Mammary epithelial cell (primary cell): ENCODE results near the gene CD180.

Source experiments
- CTCF ChIP-seq, 2 donors: IDR thresholded peaks in 1 of 2; conservative IDR thresholded peaks in 1 of 2; 2 replicates each; pipeline ENCODE4 v1.5.1; 2011 to 2012; ENCODE audit warnings: inconsistent platforms in 2 of 2, low read length in 2 of 2, mild to moderate bottlenecking in 2 of 2, control low read depth in 1 of 2, low read depth in 1 of 2; ENCODE audit not compliant: insufficient read depth in 1 of 2; ENCODE audit errors: extremely low read depth in 1 of 2
- EZH2 ChIP-seq: IDR thresholded peaks from 2 replicates; pipeline ENCODE4 v1.6.1; 2012; ENCODE audit warnings: low read length, inconsistent platforms, borderline replicate concordance

GRCh38 chr5:67142816-67143215, 53.8 kb downstream of the CD180 start:
- TF ChIP-seq CTCF (conservative IDR thresholded peaks at IDR 0.05 in 1 of 2, IDR thresholded peaks at IDR 0.05 in 1 of 2; ENCODE audit: extremely low read depth in 1 of 2, insufficient read depth in 1 of 2, low read depth in 1 of 2, low read length in 2 of 2) (no peak), EZH2 (no peak)
